Activated CD4-positive, CD25-positive, alpha-beta regulatory T cell treated with anti-CD3 and anti-CD28 coated beads, Interleukin-2, amount 50 U/mL, for 24 hours (primary cell): Measurements from ENCODE around the gene BORCS5.
A peak's percentile ranks its signal among the peaks of the same experiment; 100 is the strongest.
"Not testable (repeated sequence)": the region's sequence is repeated elsewhere in the genome, so short reads cannot be mapped to it uniquely, and the experiment has no call there.

Source experiments
- ATAC-seq, 2 donors: fragments of 150-1000 bp; cut with Tn5 transposase; one replicate each; pipeline ENCODE4 v1.10.0; 2021; ENCODE audit warnings: mild to moderate bottlenecking in 1 of 2, moderate library complexity in 1 of 2

The BORCS5 gene

DNA sequence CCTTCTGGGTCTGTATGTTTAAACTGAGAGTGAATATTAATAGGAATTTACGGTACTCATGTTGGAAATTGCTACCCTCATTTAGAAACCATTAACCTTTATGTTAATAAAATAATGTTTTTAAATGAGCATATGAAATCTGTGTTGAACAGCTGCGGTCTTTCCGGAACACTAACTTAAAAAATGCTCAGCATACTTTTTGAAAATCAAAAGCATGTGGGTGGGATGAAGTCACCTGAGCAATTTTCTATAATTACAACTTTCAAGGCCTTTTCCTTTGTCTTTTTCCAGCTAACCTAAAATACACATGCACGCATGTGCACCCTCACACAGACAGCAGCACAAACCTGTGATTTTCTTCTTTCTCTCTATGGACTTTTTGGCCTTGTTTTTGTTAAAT is 39.8 kb downstream of the BORCS5 start:
- ATAC-seq = no peak

DNA sequence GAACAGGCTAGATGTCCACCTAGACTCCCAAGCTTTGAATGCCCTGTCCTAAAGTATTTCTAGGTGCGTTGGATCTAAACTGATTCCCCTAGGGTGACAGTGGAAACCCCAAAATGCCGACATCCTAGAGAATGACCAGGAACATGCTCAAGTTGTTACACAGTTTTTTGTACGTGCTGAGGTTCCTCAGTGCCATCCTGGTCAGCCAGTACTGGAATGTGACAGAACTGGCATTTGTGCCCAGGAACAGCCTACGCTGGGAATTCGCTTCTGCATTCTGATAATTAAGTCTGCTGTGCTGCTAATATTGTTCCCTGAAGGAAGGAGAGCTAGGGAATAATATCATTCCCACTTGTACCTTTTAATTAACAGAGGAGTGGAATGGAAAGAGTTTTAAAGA is 40.3 kb downstream of the BORCS5 start:
- ATAC-seq = no peak

DNA sequence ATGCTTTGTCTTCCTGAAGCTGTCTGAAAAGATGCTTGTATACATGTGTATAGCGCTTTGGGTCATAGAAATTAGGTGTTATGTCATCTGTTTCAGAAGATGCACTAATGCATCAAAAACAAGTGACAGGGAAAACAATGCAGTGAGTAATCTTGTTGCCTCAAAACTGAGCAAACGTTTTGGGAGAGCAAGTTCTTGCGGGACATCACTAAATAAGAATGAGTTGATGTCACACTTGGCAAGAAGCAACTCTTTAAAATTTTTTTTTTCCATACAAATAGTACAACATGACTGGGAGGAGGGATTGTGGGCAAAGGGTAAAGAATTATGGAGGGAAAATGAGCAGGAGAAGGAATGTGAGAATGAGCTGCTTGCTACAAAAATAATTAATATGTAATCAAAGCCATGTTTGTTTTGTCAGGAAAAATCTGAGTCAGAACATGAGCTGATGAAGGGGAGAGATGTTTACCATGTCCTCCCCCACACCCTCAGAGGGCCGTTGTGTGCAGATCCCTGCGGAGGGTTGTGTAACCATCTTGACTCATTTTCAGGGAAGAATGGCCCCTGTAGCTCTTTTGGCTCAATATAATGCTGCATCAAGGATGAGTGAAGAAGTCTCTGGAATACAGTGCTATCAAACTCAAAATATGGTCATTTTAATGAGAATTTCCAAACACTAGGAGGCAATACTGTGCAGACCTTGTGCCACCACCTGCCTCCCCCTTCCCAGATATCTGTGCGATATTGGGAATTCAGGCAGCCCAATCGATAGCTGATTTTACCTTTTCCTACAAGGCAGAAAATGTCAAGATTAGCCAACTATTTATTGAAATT is 41.4 kb downstream of the BORCS5 start:
- no peak for ATAC-seq

GRCh38 chr12:12399161-12399560 is 42.3 kb downstream of the BORCS5 start:
- no peak for ATAC-seq

GRCh38 chr12:12399776-12400305 is 43.0 kb downstream of the BORCS5 start:
- ATAC-seq = no peak

DNA sequence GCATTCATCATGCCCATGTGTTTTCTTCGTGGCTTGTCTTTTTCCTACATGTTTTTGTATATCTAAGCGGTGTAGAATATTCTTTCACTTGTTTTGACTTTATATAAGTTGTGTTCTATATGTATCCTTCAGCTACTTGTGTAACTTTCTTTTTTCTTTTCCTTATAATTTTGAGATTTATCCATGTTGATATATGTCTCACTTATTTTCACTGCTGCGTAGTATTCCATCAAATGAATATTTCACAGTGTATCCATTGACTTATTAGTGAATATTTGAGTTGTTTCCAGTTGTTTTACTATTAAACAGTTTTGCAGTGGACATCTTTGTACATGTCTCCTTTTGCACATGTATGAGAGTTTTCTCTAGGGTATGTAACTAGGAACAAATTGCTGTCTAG is 43.9 kb downstream of the BORCS5 start:
- no peak for ATAC-seq

GRCh38 chr12:12403264-12404248 is 46.7 kb downstream of the BORCS5 start:
- ATAC-seq = no peak

- no peak for ATAC-seq
These were observed 47.4 kb downstream of the BORCS5 start for GRCh38 chr12:12404297-12404696.

DNA sequence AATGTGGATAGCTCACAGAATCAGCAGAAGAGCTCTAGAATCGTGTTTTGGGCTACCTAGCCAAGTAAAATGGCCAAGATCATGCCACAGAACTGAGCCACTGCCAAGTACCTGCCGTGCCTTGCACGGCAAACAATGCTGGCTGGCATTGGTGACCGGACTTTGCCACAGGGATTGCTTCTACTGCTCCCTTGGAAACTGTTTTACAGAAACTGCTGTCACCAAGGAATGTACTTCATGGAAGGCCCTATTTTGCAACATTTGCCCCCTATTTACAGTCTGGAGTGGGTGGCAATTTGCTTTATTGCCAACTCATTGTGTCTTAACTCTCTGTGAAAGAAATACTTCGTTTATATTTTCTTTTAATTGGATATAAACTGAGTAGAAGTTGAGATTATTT is 49.0 kb downstream of the BORCS5 start:
- ATAC-seq = no peak

DNA sequence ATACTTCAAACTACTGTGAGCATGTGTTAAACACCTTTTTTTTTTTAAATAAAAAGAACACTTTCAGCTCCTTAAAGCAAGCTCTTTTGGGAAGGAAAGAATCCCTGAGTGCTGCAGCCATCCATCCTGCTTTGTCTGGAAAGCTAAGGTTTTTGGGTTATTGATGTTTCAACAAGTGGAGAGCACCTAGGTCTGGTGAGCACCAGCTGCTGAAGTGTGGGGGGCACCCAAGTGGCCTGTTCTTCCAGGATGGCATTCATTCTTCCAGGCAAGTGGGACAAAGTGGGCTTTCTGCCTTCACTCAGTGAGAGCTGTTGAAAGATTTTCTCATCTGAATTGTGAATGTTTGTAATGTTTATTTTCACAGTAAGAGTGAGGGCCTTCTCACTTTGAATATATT is 49.9 kb downstream of the BORCS5 start:
- ATAC-seq = no peak

DNA sequence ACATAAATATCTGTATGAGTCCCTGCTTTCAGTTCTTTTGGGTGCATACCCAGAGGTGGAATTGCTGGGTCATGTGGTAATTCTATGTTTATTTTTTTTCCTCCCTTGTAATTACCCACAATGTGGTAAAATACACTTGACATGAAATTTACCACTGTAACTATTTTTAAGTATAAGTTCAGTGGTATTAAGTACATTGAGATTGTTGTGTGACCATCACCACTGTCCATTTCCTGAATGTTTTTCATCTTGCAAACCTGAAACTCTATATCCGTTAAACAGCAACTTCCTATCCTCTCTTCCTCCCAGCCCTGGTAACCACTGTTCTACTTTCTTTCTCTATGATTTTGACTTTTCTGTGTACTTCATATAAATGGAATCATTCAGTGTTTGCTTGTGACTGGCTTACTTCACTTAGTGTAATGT is 51.4 kb downstream of the BORCS5 start:
- ATAC-seq = peak in 1 of 2 donors; percentile 35

- ATAC-seq = not testable (repeated sequence)
These were observed 52.5 kb downstream of the BORCS5 start for GRCh38 chr12:12409337-12409736.

GRCh38 chr12:12415886-12416285 is 59.0 kb downstream of the BORCS5 start:
- peak; percentile 38 to 81 for ATAC-seq

- ATAC-seq = not testable (repeated sequence)
These were observed 62.3 kb downstream of the BORCS5 start for GRCh38 chr12:12419165-12419564.

- no peak for ATAC-seq
These were observed 66.5 kb downstream of the BORCS5 start for GRCh38 chr12:12423367-12423766.

DNA sequence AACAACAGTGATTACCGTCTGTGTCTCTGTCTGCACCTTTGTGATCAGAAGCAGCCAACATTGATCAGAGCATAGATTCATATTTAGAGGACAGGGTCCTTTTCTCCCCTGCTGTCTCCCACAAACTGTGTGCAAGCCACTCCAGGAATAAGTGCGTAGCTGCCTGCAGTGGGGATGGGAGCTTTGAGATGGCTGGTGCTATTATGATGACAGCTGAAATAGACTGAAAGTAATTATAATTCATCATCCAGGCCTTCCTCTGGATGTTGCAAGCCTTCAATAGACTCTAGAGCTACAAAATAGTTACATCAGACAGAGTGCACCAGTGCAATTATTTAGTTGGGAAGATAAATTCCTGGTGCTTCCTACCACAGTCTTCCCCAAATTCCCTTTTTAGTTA is 68.1 kb downstream of the BORCS5 start:
- ATAC-seq = no peak

DNA sequence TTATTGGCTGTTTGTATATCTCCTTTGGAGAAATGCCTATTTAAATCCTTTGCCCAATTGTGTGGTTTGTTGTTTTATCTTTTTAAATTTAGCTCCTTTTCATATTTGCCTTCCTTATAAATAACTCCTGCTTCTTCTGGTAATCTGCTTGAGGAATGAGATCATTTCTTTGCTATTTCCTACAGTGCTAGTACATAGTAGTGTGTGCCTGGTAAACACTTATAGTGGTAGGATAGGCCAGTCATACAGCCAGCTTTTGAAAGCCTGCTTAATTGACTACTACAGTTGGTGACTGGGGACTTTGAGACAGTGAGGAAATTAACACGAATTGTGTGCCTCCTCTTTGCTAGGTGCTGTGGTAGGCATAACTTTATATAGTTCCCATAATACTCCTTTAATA is 68.7 kb downstream of the BORCS5 start:
- no peak for ATAC-seq

GRCh38 chr12:12427568-12427967 is 70.7 kb downstream of the BORCS5 start:
- ATAC-seq = no peak

DNA sequence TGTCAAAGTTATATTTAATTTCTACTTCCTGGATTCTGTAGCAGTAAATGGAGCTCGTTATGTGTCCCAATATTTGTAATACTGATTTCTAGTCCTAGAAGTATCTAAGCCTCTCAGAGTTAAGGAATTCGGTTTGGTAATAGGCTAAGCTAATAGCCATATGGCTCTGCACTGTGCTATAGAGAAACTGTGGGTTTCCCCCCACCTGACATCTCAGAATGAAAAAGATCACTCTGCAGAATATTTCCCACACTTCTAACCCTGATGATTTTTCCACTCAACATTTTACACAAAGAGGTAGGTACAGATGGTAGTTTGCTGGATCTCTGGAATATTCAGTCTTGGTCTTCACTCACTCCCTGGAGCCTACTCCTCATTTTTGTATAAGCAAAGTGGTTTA is 71.2 kb downstream of the BORCS5 start:
- peak in 1 of 2 donors; percentile 41 for ATAC-seq

GRCh38 chr12:12428961-12429657 is 72.2 kb downstream of the BORCS5 start:
- ATAC-seq = no peak

GRCh38 chr12:12432364-12432763 is 75.5 kb downstream of the BORCS5 start:
- no peak for ATAC-seq

- ATAC-seq = no peak
These were observed 76.4 kb downstream of the BORCS5 start for GRCh38 chr12:12433203-12433731.
